ENCODE measurements around the gene ATP6V0A1.
"Not testable (repeated sequence)": the region's sequence is repeated elsewhere in the genome, so short reads cannot be mapped to it uniquely, and the experiment has no call there.

The ATP6V0A1 gene

GRCh38 chr17:42438600-42439567 is 19.8 kb upstream of the ATP6V0A1 start:
- peak; percentile 32 for DNase-seq (ENCODE audit: low spot score)

DNA sequence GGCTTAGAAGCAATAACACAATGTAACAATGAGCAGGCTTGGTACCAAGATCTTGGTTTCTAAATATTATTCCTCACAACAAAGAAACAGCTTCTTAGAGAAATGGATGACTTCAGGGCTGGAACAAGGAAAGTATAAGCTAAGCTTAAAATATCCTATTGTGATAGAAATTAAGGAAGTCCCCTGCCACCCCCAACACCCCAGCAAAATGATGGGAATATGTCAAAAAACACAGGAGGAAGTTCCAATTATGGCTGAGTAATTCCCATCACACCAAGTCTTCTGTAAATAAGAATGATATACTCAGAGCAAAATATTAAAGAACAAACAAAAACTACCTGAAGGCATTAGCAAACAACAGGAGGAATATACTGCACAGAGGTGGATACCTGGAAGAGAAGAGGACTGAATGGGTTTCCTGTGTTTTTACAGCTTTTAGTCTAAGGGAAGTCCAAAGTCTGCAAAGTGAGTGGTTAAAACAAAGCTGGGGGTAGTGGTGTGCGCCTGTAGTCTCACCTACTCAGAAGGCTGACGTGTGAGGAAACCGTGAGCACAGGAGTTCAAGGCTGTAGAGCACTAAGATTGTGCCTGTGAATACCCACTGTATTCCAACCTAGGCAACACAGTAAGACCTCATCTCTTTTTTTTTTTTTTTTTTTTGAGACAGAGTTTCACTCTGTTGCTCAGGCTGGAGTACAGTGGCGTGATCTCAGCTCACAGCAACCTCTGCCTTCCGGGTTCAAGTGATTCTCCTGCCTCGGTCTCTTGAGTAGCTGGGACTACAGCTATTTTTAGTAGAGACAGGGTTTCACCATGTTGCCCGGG is 17.1 kb upstream of the ATP6V0A1 start:
- DNase-seq (ENCODE audit: low spot score) = no peak

DNA sequence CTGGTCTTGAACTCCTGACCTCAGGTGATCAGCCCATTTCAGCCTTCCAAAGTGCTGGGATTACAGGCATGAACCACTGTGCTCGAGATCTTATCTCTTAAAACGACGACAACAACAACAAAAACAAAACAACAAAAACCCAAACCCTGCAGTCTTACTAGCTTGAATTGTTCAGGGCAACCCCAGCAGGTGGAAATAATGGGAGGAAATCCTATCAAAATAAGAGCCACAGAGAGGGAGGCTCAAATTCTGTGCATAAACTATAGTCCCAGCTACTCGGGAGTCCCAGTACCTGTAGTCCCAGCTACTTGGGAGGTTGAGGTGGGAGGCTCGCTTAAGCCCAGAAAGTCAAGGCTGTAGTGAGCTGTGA is 16.5 kb upstream of the ATP6V0A1 start:
- no peak for DNase-seq (ENCODE audit: low spot score)

GRCh38 chr17:42449176-42449575 is 9.5 kb upstream of the ATP6V0A1 start:
- DNase-seq (ENCODE audit: low spot score) = not testable (repeated sequence)

DNA sequence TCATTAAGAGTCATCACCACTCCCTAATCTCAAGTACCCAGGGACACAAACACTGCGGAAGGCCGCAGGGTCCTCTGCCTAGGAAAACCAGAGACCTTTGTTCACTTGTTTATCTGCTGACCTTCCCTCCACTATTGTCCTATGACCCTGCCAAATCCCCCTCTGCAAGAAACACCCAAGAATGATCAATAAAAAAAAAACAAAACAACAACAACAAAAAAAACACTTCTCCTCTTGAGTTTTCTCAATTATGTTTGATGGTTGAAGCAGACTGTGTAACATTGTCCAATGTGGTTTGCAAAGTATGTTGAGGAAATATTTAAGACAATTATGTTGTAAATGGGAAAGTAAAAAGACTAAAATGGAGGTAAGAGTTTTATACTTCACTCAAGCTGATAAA is 8.8 kb upstream of the ATP6V0A1 start:
- not testable (repeated sequence) for DNase-seq (ENCODE audit: low spot score)

DNA sequence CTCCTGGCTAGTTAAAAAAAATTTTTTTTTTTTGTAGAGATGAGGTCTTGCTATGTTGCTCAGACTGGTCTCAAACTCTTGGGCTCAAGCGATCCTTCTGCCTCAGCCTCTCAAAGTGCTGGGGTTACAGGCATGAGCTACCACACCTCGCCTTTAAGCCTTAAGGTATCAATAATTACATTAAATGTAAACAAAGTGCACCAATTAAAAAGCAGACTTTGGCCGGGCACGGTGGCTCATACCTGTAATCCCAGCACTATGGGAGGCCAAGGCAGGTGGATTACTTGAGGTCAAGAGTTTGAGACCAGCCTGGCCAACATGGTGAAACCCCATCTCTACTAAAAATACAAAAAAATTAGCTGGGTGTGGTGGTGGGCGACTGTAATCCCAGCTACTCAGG is 7.4 kb upstream of the ATP6V0A1 start:
- DNase-seq (ENCODE audit: low spot score) = not testable (repeated sequence)

GRCh38 chr17:42453439-42453838 is 5.2 kb upstream of the ATP6V0A1 start:
- no peak for DNase-seq (ENCODE audit: low spot score)

DNA sequence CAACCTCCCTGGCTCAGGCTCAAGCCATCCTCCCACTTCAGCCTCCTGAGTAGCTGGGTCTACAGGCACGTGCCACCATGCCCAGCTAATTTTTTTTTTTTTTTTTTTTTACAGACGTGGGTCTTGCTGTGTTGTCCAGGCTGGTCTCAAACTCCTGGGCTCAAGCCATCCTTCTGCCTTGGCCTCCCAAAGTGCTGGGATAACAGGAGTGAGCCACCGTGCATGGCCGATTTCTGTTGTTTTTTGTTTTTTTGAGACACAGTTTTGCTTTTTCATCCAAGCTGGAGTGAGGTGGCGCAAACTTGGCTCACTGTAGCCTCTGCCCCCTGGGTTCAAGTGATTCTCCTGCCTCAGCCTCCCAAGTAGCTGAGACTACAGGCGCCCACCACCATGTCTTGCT is 3.7 kb upstream of the ATP6V0A1 start:
- DNase-seq (ENCODE audit: low spot score) = not testable (repeated sequence)

GRCh38 chr17:42456223-42457106 is 2.2 kb upstream of the ATP6V0A1 start:
- DNase-seq (ENCODE audit: low spot score) = peak; percentile 29

- no peak for DNase-seq (ENCODE audit: low spot score)
Observed at GRCh38 chr17:42457107-42457792, 1.4 kb upstream of the ATP6V0A1 start.

GRCh38 chr17:42459256-42459800 is 650 bp downstream of the ATP6V0A1 start:
- peak; percentile 77 for DNase-seq (ENCODE audit: low spot score)

DNA sequence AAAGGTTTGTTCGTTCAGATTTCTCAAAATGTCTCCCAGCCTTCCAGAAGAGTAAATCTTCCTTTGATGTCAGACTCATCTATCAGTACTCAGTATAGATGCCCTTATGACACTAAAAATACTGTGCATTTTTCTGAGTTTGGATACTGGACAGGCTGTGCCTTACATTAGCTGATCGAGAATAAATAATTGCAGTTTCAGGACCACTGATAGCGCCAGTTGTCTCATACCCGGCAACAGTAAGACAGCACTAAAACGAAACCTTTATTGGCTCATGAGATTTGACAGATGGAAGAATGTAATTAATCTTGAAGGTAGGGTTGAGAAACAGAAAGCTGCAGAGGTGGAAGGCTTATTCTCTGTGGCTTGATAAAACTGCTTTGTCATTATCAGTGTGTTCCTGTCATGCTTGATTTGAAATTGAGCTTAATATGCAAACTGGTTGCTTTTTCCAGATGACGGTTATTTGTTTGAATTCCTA is 1.2 kb downstream of the ATP6V0A1 start:
- peak; percentile 64 for DNase-seq (ENCODE audit: low spot score)

GRCh38 chr17:42460371-42460770 is 1.7 kb downstream of the ATP6V0A1 start:
- DNase-seq (ENCODE audit: low spot score) = no peak

DNA sequence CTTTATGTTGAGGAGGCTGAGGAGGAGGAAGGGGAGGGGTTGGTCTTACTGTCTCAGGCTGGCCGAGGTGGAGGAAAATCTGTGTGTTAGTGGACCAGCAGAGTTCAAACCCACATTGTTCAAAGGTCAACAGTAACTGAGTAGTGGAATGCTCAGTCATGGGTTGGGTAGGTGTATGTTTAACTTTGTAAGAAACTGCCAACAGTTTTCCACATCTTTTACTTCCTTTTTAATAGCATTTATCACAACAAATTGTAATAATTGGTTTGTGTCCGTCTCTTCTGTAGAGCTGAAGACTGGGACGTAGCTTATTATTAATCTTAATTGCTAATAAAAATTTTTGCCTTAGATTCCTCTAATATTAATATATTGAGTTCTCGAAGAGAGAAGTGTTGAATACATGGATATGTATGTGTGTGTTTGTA is 5.3 kb downstream of the ATP6V0A1 start:
- no peak for DNase-seq (ENCODE audit: low spot score)

- no peak for DNase-seq (ENCODE audit: low spot score)
Observed at GRCh38 chr17:42467889-42468288, 9.2 kb downstream of the ATP6V0A1 start.

DNA sequence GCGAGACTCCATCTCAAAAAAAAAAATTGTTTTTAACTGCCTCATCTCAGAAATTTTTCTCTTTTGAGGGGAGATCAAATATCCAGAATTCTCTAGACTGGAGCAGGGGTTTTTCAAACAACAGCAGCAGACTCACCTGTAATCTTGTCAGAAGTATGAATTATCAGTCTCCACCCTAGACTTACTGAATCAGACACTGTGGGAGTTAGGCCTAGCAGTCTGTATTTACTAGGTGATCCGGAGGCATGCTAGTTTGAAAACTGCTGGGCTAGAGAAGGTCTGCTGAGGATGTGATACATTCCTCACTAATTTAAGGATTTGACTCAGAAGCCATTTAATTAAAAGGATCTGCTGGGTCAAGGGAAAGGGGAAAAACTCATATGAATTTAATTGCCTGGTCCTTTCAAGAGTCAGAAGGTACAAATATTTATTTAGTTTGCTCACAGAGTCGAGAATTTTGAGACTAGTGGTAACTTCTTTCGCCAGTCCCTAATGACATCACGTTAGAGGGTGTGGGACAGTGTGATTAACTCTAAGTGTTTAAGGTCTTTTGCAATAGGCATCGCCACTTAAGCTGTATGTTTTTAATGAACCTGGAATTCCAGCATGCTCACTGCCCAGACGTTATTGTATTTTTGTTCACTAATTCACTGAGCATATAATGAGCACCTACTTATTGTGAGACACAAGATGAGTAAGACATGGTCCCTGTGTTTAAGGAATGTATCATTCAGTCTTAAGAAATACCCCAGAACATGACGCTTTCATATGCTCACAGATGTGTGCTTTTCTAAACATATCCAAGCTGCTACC is 14.2 kb downstream of the ATP6V0A1 start:
- no peak for DNase-seq (ENCODE audit: low spot score)

DNA sequence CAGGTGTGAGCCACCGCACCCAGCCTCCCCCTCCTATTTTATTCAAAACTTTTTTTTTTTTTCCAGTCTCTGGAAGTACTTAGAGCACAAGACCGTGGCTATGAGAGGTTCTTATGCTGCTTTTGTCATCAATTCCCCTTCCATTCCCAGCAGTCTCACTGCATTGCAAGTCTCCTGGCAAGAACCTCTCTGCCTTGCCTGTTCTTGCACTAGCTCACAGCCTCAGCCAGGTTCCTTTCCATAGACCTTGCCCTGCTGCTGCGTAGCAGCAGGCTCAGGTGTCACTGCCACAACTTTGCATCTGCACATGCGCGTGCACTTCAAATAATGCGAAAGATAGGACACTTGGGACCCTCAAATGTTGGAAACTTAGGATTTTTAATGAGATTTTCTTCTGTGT is 15.6 kb downstream of the ATP6V0A1 start:
- no peak for DNase-seq (ENCODE audit: low spot score)

DNA sequence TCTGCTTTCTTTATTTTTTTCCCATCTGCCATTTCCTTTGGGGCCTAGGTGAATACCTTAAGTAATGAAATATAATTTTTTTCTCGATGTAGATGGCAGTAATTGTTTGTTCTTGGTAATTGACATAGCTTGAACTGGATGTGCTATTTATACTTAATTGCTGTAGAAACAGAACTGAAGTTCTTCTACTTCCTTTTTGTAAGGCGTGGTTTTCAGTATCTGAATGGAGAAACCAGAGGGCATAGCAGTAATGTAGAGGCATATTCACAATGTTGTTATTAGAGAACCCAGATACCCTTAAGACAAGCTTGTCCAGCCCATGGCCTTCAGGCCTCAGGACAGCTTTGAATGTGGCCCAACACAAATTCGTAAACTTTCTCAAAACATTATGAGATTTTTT is 16.4 kb downstream of the ATP6V0A1 start:
- no peak for DNase-seq (ENCODE audit: low spot score)

- no peak for DNase-seq (ENCODE audit: low spot score)
Observed at GRCh38 chr17:42475835-42476234, 17.2 kb downstream of the ATP6V0A1 start.

DNA sequence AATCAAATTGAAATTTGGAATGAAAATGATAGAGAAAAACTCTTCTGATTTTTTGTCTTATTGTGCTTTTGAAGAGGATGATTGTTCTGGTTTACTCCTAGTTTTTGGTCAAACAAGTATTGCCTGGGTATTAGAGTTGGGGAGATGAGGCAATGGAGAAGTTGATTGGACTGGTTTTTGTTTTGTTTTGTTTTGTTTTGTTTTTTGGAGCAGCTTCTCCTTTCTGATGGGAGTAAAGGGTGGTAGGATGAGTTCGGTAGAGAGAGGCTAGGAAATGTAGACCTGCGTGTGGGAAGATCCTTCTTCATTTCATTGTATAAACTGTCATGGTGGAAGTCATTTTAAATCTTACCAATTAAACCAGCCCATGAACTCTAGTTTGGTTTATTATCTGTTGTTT is 17.7 kb downstream of the ATP6V0A1 start:
- no peak for DNase-seq (ENCODE audit: low spot score)

Data from hematopoietic multipotent progenitor cell treated with erythropoietin and hydrocortisone succinate and interleukin-3 and kit ligand, for 15 days (in vitro differentiated cells).